Measurements from ENCODE around the gene CDON. TPM values are rescaled to one million over a fixed set of nuclear protein-coding genes. Genes with fewer than 3 reads are reported as not detected.

The CDON gene
- total RNA-seq, 1 donor from 2014 or later, result 7.4 TPM

GRCh38 chr11:125944350-125945010 is 118.2 kb downstream of the CDON start:
- DNase-seq (ENCODE audit: low spot score), result no peak

- peak; percentile 20 for DNase-seq (ENCODE audit: low spot score)
These were observed 118.9 kb downstream of the CDON start for GRCh38 chr11:125943661-125944349.

- peak; percentile 29 for DNase-seq (ENCODE audit: low spot score)
These were observed 119.8 kb downstream of the CDON start for GRCh38 chr11:125942771-125943428.

GRCh38 chr11:125941619-125942611 is 120.8 kb downstream of the CDON start:
- peak; percentile 48 for DNase-seq (ENCODE audit: low spot score)

- peak; percentile 27 for DNase-seq (ENCODE audit: low spot score)
These were observed 121.4 kb downstream of the CDON start for GRCh38 chr11:125941267-125941618.

- peak; percentile 26 for DNase-seq (ENCODE audit: low spot score)
These were observed 122.5 kb downstream of the CDON start for GRCh38 chr11:125940145-125940544.

- peak; percentile 26 for DNase-seq (ENCODE audit: low spot score)
These were observed 123.6 kb downstream of the CDON start for GRCh38 chr11:125939081-125939521.

GRCh38 chr11:125938418-125938817 is 124.2 kb downstream of the CDON start:
- no peak for DNase-seq (ENCODE audit: low spot score)

- DNase-seq (ENCODE audit: low spot score), result no peak
These were observed 127.0 kb downstream of the CDON start for GRCh38 chr11:125935618-125936199.

GRCh38 chr11:125935056-125935455 is 127.6 kb downstream of the CDON start:
- no peak for DNase-seq (ENCODE audit: low spot score)

GRCh38 chr11:125934473-125934872 is 128.2 kb downstream of the CDON start:
- no peak for DNase-seq (ENCODE audit: low spot score)

- no peak for DNase-seq (ENCODE audit: low spot score)
These were observed 129.4 kb downstream of the CDON start for GRCh38 chr11:125933030-125933813.

- no peak for DNase-seq (ENCODE audit: low spot score)
These were observed 130.4 kb downstream of the CDON start for GRCh38 chr11:125932301-125932700.

- DNase-seq (ENCODE audit: low spot score), result no peak
These were observed 131.0 kb downstream of the CDON start for GRCh38 chr11:125931668-125932067.

- DNase-seq (ENCODE audit: low spot score), result no peak
These were observed 131.6 kb downstream of the CDON start for GRCh38 chr11:125931116-125931515.

GRCh38 chr11:125930076-125930450 is 132.6 kb downstream of the CDON start:
- no peak for DNase-seq (ENCODE audit: low spot score)

GRCh38 chr11:125929445-125930075 is 133.1 kb downstream of the CDON start:
- no peak for DNase-seq (ENCODE audit: low spot score)

- no peak for DNase-seq (ENCODE audit: low spot score)
These were observed 136.0 kb downstream of the CDON start for GRCh38 chr11:125926682-125927081.

GRCh38 chr11:125925804-125926203 is 136.9 kb downstream of the CDON start:
- DNase-seq (ENCODE audit: low spot score), result no peak

- no peak for DNase-seq (ENCODE audit: low spot score)
These were observed 137.4 kb downstream of the CDON start for GRCh38 chr11:125925247-125925740.
